ENCODE data around the gene TRMT5. TPM values are rescaled to one million over a fixed set of nuclear protein-coding genes. Genes with fewer than 3 reads are reported as not detected.

Gene TRMT5
- total and polyA plus RNA-seq, 10 of the 15 experiments (the other 5 are each of a cell fraction or from before 2014, with no cell fraction given), result 6.6 to 13.1 (median 9.4) TPM

GRCh38 chr14:60951776-60952435, 29.0 kb downstream of the TRMT5 start (continued):
- TF ChIP-seq IRF5 (IDR thresholded peaks at IDR 0.05; ENCODE audit: borderline replicate concordance), result no peak

GRCh38 chr14:60946773-60947172, 34.1 kb downstream of the TRMT5 start:
- H3K9me3 ChIP-seq (replicated peaks; ENCODE audit: control insufficient read depth, insufficient read depth, low read length), result no peaks in the 10 kb centered on the region
- no peaks in the 10 kb centered on the region for H3K27me3 ChIP-seq (replicated peaks in 1 of 2; ENCODE audit: control insufficient read depth in 2 of 2, insufficient read depth in 2 of 2, low read length in 1 of 2)
- no peak for FAIRE-seq
- H3K4me1 ChIP-seq (ENCODE audit: control insufficient read depth, insufficient read depth, low read length), result no peaks in the 10 kb centered on the region
- H3K4me3 ChIP-seq, result no peak overlapping the region
- H2AFZ ChIP-seq (ENCODE audit: control insufficient read depth, low read depth, low read length), result no peak overlapping the region
- 74% methylated on average over 3 of the region's 3 CpGs for WGBS (ENCODE audit: insufficient coverage, insufficient replicate concordance, low lambda C conversion rate, missing lambda C conversion rate)
- in situ Hi-C loops (cut with MboI) (no loop called here), intact Hi-C loops (cut with micrococcal nuclease; ENCODE audit: unreplicated experiment) (no loop called here)
- no peaks in the 10 kb centered on the region for H4K20me1 ChIP-seq (ENCODE audit: control insufficient read depth, insufficient read depth)
- ChIA-PET SMC1A (ENCODE audit: uncharacterized antibody, unreplicated experiment) (no interaction called here), POLR2A (no interaction called here), CTCF (no interaction called here), RAD21 (ENCODE audit: unreplicated experiment) (no interaction called here)
- no peak overlapping the region for H3K4me2 ChIP-seq (ENCODE audit: control insufficient read depth, insufficient read depth)
- no peak overlapping the region for H3K27ac ChIP-seq (ENCODE audit: control insufficient read depth, insufficient read depth)
- H3K36me3 ChIP-seq (ENCODE audit: control insufficient read depth in 2 of 2, insufficient read depth in 2 of 2, low read length in 1 of 2), result no peaks in the 10 kb centered on the region
- BruUV-seq (replicated peaks), result no TSS peak
- DNase-seq (ENCODE audit: low read depth, low spot score), result no peak
- no peaks in the 10 kb centered on the region for H3K79me2 ChIP-seq (ENCODE audit: control insufficient read depth, insufficient read depth, low read length)
- ATAC-seq, result no peak
- H3K9ac ChIP-seq (ENCODE audit: control insufficient read depth, insufficient read depth, low read length), result no peak overlapping the region
- TF ChIP-seq ZNF217 (IDR thresholded peaks at IDR 0.05) (no peak), JUNB (IDR thresholded peaks at IDR 0.05) (no peak), BCL11A (IDR thresholded peaks at IDR 0.05; ENCODE audit: low read depth, low read length) (no peak), ATF3 (IDR thresholded peaks at IDR 0.05; ENCODE audit: borderline replicate concordance, extremely low read depth, low read depth, low read length) (no peak), FOS (IDR thresholded peaks at IDR 0.05; ENCODE audit: borderline replicate concordance, extremely low read depth, insufficient read length) (no peak), YY1 (IDR thresholded peaks at IDR 0.05; ENCODE audit: low read depth, low read length) (no peak), REST (IDR thresholded peaks at IDR 0.05; ENCODE audit: low read depth, low read length) (no peak), SMAD5 (IDR thresholded peaks at IDR 0.05; ENCODE audit: low read depth) (no peak), HDAC6 (IDR thresholded peaks at IDR 0.05; ENCODE audit: unreplicated experiment) (no peak), MEF2B (IDR thresholded peaks at IDR 0.05; ENCODE audit: partially characterized antibody, poor library complexity, severe bottlenecking) (no peak), E4F1 (IDR thresholded peaks at IDR 0.05; ENCODE audit: borderline replicate concordance, partially characterized antibody) (no peak), ZNF622 (IDR thresholded peaks at IDR 0.05) (no peak), NBN (IDR thresholded peaks at IDR 0.05) (no peak), CBX5 (IDR thresholded peaks at IDR 0.05; ENCODE audit: low read depth) (no peak)

All from GM12878 (cell line).